Measurements from ENCODE around the gene SDHAF2.
"Not testable (repeated sequence)": the region's sequence is repeated elsewhere in the genome, so short reads cannot be mapped to it uniquely, and the experiment has no call there.

Gene SDHAF2

DNA sequence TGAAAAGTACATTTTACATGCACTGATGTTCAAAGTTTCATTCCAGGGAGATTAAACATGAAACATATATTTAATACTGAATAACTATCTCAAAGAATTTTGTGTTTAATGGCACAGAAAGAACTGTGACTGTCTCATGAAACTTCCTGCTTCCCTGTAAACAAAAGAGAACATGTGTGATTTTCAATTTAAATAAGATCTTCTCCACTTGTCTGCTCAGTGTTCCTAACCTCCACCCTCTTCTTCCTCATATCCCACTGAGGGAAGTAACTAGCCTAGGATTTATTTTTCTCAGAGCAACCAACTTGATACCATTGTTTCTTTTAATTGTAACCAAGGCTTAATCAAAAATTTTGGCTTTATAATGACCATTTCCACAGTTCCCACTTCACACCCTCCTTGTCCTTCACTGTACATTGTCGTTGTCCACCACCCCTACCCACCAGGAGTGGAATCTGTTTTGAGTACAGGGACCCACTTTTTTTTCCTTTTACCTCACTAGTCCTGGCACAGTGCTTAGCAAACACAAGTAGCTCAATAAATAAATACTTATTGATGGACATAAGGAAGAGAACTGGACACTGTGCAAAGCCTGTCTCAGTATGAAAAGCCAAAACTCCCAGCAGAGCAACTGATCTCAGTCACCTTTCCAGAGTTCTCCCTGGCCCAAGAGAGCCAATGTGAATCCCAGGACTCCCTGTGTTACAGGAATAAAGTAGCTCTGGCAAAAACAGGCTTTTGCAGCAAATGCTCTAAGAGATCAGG, 4.4 kb upstream of the SDHAF2 start:
- DNase-seq = no peak

DNA sequence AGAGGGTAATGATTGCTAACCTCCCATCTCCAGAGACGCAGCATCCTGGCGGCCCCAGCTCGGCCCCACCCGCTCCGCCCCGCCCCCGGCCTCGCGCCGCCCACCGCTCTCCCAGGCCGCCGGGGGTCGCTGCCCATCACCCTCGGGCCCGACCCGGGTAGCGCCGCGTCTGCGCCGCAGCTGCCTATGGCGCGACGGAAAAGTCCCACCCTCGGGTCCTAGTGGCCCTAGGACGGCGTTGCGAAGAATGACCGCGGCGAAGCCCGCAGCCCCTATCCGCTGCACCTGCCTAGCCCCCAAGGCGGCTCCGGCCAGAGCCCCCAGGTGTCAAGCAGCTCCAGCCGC, 606 bp upstream of the SDHAF2 start:
- peak; percentile 79 for DNase-seq

DNA sequence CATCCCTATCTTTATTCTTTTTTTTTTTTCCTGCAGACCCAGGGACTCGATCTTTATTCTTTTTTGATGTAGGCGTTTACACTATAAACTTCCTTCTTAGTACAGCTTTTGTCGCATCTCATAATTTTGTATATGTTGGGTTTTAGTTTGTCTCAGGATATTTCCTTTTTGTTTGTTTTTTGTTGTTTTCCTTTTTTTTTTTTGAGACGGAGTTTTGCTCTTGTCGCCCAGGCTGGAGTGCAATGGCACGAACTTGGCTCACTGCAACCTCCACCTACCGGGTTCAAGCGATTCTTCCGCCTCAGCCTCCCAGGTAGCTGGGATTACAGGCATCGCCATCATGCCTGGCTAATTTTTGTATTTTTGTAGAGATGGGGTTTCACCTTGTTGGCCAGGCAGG, 915 bp downstream of the SDHAF2 start:
- DNase-seq = not testable (repeated sequence)

DNA sequence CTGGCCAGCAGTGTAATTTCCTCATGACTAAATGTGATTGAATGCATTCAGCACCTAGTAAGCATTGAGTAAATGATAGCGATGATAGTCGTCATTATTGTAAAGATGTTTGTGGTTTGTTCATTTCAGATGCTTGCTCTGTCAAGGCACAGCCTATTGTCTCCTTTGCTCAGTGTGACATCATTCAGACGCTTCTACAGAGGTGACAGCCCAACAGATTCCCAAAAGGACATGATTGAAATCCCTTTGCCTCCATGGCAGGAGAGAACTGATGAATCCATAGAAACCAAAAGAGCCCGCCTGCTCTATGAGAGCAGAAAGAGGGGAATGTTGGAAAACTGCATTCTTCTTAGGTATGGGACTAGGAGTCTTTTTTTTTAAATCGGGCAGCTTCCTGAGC, 7.6 kb downstream of the SDHAF2 start:
- no peak for DNase-seq

DNA sequence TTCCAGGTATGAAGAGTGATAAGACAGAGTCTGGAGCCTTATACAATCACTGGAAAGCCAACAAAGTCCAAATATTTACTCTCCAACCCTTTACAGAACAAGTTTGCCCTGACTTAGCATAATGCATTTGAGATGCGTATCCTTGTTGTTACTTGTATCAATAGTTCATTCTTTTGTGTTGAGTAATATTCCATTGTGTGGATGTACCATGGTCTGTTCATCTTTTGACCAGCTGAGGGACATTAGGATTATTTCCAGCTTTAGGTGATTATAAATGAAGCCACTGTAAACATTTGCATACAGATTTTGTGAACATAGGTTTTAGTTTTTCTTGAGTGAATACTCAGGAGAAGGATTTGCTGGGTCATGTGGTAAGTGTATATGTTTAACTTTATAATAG, 9.7 kb downstream of the SDHAF2 start:
- no peak for DNase-seq

DNA sequence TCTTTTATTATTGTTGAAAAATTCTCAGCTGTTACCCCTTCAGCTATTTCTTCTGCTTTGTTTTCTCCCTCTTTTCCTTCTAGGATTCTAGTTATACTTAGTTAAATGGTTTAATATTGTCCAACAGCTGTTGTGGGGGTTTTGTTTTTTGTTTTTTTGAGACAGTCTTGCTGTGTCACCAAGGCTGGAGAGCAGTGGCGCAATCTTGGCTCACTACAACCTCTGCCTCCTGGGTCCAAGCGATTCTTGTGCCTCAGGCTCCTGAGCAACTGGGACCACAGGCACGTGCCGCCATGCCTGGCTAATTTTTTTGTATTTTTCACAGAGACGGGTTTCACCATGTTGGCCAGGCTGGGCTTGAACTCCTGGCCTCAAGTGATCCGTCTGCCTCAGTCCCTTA, 12.7 kb downstream of the SDHAF2 start:
- DNase-seq = no peak

DNA sequence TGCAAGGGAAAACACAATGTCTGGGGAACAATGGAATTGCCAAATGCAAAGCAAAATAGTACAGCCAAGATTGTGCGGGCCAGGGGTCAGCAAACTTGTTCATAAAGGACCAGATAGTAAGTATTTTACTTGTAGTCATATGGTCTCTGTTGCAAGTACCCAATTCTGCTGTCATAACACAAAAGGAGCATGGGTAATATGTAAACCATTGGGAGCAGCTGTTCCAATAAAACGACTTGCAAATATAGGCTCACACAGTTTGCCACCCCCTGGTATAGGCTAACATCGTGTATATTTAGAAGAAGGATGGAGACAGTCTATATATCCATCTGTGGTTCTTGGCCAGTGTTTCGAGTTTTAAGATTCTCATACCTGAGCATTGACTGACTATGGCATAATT, 15.6 kb downstream of the SDHAF2 start:
- no peak for DNase-seq

DNA sequence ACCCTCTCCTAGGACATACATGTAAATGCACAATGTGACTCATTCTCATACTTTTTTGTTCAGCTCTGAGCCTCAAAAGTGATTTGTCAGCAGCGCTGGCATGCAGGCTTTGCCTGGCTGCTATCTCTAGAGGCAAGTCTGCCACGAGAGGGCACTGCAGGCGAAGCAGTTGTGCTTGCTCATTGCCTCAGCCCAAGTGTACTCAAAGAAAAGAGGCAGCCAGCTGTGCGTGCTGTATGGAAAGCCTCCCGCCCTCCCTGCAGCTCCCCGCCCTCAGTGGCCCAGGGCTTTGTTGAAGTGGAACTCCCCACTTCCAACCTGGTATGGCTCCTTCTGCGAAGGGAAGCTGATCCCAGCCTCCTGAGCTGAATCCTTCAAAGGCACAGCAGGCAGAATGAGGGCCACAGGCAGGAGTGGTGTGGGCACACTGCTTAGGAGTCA, 16.3 kb downstream of the SDHAF2 start:
- peak; percentile 86 for DNase-seq

DNA sequence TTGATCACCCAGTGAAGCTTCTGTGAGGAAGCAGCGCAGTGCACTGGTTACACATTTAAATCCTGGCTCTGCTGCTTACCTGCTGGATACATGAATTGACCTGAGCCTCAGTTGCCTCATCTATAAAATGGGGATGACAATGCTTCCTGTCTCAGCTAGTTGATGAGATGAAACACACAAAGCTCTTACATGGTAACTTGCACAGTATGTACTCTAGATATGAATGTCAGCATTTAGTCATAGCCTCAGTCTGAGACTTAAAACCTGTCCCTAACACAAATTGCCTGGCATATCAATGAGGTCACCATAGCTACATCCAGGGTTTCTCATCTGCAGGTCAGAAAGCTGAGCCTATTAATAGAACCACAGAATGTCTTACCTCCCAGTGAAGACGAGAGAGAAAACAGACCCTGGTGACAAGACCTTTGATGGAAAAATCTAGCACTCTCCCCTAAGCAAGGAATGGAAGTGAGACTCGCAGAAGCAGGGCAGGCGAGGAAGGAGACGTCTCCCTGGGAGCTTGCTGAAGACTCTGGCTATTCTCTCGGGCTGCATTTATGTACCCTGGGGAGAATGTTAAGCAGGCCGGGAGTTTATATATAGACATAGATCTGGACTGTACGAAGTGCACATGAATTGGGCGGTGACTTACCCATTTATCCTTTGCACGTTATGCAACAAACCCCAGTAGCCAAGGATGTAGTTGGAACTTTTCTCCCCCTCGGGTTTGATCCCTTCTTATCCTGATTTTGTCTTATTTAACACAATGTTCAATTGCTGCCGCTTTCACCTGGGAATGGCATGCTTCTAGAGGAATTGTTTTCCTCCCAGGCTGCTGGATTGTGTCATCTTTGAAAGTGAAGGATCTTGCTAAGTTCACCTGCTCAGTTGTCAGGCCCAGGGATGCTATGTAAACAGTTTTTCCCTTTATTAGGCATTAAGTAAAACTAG, 18.0 kb downstream of the SDHAF2 start:
- no peak for DNase-seq

DNA sequence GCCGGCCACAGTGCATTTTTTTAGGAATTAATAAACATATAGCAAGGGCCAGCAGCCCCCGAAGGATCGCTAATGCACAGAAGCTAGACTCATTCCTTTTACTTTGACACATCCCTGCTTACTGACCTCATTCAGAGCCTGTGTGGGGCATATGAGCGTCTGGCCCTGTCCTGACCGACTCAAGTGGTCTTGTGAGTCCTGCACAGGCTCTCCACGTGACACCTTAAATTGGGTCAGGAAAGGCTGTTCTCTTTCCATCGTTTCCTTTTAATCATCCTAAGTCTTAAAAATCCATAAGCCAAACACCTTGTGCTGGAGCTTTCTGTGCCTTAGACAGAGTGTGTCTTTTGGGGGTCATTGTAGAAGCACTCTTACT, 18.6 kb downstream of the SDHAF2 start:
- no peak for DNase-seq

DNA sequence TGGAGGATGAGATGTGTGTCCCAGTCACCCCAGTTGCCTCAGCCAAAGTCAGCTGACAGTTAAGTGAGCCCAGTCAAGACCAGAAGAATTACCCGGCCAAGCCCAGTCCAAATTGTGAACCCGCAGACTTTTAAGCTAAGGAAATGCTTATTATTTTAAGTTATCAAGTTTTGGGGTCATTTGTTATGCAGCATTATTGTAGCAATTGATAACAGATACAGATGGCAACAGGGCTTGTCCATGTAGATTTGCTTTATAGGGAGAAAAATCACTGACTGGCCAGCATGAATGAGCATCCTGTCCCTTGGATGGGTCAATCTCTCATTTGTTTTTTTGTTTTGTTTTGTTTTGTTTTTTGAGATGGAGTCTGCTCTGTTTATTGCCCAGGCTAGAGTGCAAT, 22.9 kb downstream of the SDHAF2 start:
- DNase-seq = no peak

DNA sequence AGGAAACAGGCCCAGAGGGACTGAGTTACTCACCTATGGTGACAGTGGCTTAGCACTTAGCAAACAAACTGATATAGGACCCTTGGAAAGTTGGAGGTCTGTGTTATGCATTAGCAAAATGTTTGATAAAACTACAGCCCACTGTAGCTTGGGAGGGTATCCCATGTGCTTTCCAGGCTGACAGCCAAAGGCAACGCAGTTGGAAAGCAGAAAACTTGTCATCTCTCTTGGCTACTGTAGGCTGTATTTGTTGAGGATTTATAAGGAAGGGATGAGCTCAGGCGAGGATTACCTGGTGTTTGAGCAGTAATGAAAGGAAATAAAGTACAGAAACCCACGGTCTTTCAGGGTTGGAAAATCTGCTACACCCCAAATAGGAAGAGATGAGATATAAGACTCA, 23.8 kb downstream of the SDHAF2 start:
- no peak for DNase-seq

DNA sequence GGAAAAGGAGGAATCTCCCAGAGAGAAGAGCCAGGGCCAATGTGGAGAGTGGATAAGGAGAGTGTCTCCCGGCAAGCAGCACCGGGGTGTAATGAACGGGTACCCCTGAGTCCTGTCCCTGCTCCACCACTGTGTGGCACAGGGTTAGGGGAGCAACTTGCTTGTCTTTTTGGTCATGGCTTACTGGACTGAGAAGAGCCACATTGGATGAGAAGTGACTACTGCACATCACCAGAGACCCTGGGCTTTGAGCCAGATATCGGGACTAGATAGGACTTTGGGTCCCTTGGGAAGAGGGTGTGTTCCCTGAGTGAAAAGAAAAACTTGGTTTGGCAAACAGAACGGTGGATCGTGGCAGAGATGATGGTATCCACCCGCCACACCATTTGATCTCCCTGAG, 24.6 kb downstream of the SDHAF2 start:
- DNase-seq = no peak

DNA sequence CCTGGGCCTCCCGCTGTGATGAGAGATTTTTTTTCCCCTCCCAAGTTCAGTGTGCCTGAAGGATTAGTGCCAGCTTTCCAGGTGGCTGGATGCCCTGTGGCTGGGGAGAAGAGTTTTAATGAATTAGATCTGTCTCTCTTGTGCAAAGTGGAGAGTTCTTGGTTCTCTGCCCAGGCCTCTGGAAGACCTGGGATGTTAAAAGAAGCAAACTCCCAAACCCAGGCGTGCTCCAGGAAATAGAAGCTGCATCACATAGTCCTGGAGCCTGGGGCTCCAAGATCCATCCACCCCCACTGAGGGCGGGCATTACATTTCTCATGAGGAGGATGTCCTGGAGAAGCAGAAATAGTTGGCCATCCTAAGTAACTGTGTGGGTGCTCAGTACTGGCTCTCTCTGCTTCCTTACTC, 30.6 kb downstream of the SDHAF2 start:
- no peak for DNase-seq

DNA sequence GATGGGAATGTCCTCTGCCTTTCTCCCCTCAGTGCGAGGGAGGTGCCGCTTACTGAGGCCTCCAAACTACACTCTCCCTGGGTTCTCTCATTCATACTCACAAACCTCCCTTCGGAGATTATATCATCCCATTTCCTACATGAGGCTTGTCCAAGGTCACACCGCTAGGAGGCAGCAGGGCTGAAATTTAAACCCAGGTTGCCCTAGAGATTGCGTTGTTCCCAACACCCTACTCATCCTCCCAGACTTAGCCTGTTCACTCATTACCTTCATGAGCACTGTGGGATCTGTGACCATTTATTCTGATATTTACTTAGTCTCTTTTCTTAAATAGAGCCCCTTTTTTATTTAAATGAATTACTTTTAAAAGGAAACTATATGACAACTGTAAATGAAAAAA, 31.1 kb downstream of the SDHAF2 start:
- no peak for DNase-seq

DNA sequence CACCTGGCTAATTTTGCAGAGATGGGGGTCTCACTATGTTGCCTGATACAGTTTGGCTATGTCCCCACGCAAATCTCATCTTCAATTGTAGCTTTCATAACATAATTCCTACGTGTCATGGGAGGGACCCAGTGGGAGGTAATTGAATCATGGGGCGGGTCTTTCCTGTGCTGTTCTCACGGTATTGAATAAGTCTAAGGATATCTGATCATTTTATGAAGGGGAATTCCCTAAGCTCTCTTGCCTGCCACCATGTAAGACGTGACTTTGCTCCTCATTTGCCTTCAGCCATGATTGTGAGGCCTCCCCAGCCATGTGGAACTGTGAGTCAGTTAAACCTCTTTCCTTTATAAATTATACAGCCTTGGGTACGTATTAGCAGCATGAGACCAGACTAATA, 37.7 kb downstream of the SDHAF2 start:
- not testable (repeated sequence) for DNase-seq

DNA sequence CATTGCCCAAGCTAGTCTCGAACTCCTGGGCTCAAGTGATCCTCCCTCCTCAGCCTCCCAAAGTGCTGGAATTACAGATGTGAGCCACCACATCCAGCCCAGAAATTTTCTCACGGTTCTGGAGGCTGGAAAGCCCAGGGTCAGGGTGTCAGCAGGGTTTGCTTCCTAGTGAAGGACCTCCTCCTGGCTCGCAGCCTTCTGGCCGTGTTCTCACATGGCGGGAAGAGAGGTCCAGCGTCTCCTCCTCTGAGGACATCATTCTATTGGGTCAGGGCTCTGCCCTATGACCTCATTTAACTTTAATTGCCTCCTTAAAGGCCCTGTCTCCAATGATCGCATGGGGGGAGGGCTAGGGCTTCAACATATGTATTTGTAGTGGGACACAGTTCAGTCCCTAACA, 38.1 kb downstream of the SDHAF2 start:
- DNase-seq = no peak

DNA sequence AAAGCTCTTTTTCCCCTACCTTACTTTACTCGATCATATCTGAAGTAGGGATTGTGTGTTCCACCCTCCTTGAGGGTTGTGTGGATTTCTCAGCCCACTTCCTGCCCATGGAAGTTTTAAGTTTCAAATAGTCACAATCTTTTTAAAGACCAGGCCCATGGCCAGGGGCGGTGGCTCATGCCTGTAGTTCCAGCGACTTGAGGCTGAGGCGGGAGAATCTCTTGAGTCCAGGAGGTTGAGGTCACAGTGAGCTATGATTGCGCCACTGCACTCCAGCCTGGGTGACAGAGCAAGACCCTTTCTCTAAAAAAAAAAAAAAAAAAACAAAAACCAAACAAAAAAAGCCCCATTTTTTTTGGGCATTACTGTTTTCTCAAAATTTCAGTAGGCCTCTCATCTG, 42.4 kb downstream of the SDHAF2 start:
- no peak for DNase-seq

DNA sequence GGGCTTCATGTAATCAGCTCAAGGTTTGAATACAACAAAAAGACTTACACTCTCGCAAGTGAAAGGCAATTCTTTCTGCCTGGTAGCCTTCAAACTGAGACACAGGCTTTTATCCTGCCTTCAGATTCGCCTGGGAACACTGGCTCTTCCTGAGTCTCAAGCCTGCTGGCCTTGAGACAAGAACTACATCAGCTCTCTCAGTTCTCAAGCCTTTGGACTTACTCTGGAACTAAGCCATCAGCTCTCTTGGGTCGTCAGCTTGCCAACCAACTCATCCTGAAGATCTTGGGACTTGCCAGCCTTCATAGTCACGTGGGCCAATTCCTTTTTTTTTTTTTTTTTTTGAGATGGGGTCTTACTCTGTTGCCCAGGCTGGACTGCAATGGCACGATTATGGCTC, 42.9 kb downstream of the SDHAF2 start:
- no peak for DNase-seq

DNA sequence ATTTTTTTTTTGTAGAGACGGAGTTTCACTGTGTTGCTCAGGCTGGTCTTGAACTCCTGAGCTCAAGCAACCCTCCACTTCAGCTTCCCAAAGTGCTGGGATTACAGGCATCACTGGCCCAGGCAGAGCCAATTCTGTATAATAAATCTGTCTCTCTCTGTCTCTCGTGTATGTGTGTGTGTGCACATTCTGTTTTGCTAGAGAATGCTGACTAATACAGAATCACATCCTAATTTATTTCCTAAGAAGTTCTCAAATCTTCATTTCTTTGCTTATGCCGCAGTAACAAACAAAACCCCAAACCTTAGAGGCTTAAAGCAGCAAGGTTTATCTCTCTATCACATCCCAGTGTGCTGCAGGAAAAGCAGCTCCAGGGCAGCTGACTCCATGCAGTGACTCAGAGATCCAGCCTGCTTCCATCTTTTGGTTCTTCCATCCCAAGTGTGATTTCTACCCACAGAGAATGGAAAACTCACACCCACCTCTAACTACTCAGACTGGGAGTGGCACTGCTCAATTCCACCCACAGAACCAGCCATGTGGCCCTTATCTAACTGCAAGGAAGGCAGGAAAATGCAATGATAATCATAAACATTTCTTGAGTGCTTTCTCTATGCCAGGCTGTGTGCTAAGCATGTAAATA, 43.6 kb downstream of the SDHAF2 start:
- DNase-seq = peak; percentile 7

DNA sequence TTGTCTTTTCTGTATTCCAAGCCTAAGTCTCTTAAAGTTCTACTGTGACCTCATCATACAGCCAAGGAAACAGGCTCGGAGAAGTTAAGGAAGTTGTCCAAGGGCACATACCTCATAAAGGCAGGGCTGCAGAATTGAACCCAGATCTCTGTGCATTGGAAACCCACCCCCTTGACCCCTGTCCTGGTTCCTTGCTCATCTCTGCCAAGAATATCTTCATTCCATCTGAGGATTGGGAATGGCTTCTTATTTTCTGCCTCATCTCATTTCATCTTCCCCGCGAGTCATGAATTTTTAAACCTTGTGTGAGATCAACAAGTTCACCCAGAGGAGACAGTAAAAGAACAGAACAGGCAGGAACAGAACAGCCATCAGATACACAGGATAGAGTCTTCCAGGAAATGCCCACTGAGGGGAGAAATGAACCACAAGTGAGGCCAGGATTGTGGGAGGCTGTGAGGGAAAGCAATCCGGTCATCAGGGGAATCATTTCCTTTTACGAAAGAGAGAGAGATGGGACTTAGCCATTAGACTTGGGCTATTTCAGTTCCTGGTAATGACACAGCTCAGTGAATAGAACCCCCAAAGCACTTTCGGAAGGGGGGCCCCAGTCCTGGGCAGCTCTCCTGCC, 44.2 kb downstream of the SDHAF2 start:
- DNase-seq = no peak

DNA sequence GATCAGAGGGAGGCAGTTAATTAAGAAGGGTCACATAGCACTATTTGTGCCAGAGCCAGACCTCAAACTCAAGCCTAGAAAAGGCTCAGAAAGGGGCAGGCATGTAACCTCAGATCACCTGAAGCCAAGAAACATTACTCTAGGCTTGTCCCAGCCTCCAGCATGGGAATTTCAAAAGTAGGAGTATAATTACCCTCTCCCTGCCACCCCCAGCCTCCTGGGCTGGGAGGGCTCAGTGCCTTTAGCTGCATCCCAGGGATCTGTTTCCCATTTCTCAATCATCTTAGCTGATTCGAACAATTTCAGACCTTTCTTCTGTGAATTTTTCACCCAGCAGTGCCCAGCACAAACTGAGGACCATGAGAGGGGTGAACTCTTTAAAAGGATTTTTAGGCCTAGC, 45.5 kb downstream of the SDHAF2 start:
- no peak for DNase-seq

DNA sequence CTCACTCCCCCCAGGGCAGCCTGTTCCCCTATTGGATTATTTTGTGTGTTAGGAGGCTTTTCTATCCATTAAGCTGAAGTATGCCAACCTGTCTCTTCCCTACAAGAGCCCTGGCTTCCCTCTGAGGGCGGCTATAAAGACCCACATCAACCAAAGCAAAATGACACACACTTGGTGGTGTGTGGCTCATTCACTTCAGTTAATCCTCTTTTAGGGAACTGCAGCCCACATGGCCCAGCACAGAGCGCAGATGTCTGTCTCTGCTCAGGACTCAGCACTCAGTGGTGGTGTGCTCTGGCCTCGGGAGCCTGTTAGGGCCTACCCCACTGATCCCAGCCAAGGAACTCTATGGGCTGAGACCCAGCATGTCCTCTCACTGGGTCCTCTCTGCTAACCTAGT, 46.4 kb downstream of the SDHAF2 start:
- no peak for DNase-seq

Data from OCI-M1 (cell line).